Adrenal gland (tissue), 12 donors: Measurements from ENCODE around the gene RNF182. TPM values are rescaled to one million over a fixed set of nuclear protein-coding genes. Genes with fewer than 3 reads are reported as not detected.

Experiments used
- DNase-seq, 7 donors: peaks; one replicate each; pipeline ENCODE4 v3.0.0-alpha.2; 2019 to 2020
- H3K27ac ChIP-seq, 5 donors: fragments of 200-600 bp; sonication (generic) in 4 of 5; 1 replicate in 3 of 5; 2 replicates in 2 of 5; pipeline versions ENCODE4 v1.5.1 to v1.8.0; 2016 to 2020; ENCODE audit warnings: mild to moderate bottlenecking in 1 of 5
- H3K27me3 ChIP-seq: fragments of 200-600 bp; 2 replicates; pipeline ENCODE4 v1.8.0; 2021
- H3K36me3 ChIP-seq, 2 donors: fragments of 200-600 bp; replicated peaks in 1 of 2; 1 replicate in 1 of 2; 2 replicates in 1 of 2; pipeline versions ENCODE4 v1.5.1 to v1.8.0; 2018 to 2022
- H3K4me1 ChIP-seq, 2 donors: fragments of 200-600 bp; replicated peaks in 1 of 2; 1 replicate in 1 of 2; 2 replicates in 1 of 2; pipeline versions ENCODE4 v1.5.1 to v1.8.0; 2018 to 2021
- H3K4me3 ChIP-seq, 4 donors: fragments of 200-600 bp; sonication (generic) in 3 of 4; one replicate each; pipeline ENCODE4 v1.5.1; 2016 to 2018
- H3K9me3 ChIP-seq, 3 donors: fragments of 200-600 bp; sonication (generic) in 1 of 3; replicated peaks in 1 of 3; 1 replicate in 2 of 3; 2 replicates in 1 of 3; pipeline versions ENCODE4 v1.5.1 to v1.8.0; 2016 to 2021
- CTCF ChIP-seq, 6 experiments: fragments of 450-650 bp in 4 of 6; fragments of 200-600 bp in 2 of 6; sonication (generic) in 1 of 6; IDR thresholded peaks; 1 replicate in 5 of 6; 2 replicates in 1 of 6; pipeline versions ENCODE4 v1.5.1 to v1.8.0; 2016 to 2021; ENCODE audit warnings: antibody characterized with exemption in 6 of 6, mild to moderate bottlenecking in 2 of 6, moderate library complexity in 1 of 6
- POLR2A ChIP-seq, 2 donors: fragments of 450-650 bp; IDR thresholded peaks; one replicate each; pipeline ENCODE4 v1.6.1; 2017; ENCODE audit warnings: antibody characterized with exemption in 2 of 2, mild to moderate bottlenecking in 2 of 2, moderate library complexity in 1 of 2
- WGBS, 4 donors: extraction: QIAGEN DNeasy Blood & Tissue Kit in 2 of 4; methylation state at CpG; one replicate each; pipeline versions ENCODE4 v1.1.5 to v1.1.7; 2013 to 2017; 5-methylcytosine and 5-hydroxymethylcytosine counted together
- intact Hi-C, 2 donors: fragments of 100-400 bp; cut with DNase I; formaldehyde crosslinking; loops; one replicate each; pipeline versions ENCODE4 v1.14.1 to v1.15.0; 2022 to 2023
- polyA plus RNA-seq, 3 donors: library from polyadenylated mRNA; stranded (reverse); fragments of 200-250 nt in 2 of 3; fragments of 350-450 nt in 1 of 3; fragmentation: Illumina TruSeq in 1 of 3; extraction: RNeasy Lipid Tissue Mini Kit (QIAGEN cat#74804) in 1 of 3; gene quantifications; one replicate each; pipeline ENCODE4 v1.2.3, GENCODE V29; 2013 to 2014
- total RNA-seq, 9 donors: library from RNA; depleted of rRNA in 4 of 9; stranded (reverse); fragments of >200 nt in 4 of 9; fragments of 120-200 nt in 1 of 9; fragmentation: NEBNext Ultra II Directional in 1 of 9; extraction: Animal tissue kit (Norgen Biotek cat#: 25700) in 1 of 9; gene quantifications; one replicate each; pipeline versions ENCODE4 v1.1.0 to v1.2.4, GENCODE V29; 2013 to 2023
- donor health status: healthy with polysubstance abuse.
- donor health status: Bipolar disorder and iron deficiency.
- donor health status: DM: yes; HTN: yes; CAD: no.
- donor health status: DM: no; HTN: no; CAD: no.
- donor health status: DM: no; HTN: no; CAD: no.
- donor health status: DM: yes; HTN: yes; CAD: no.

RNF182 gene
- total and polyA plus RNA-seq, 12 donors = 0.03 to 2.1 (median 0.31) TPM; not detected in 2

GRCh38 chr6:14010275-14010674, 85.5 kb downstream of the RNF182 start:
- DNase-seq = no peak
- WGBS, 4 donors = 51 to 88% (median 66%) methylated on average over 3 of the region's 3 CpGs
- Histone ChIP-seq H3K27ac (no peak overlapping the region), H3K4me1 (no peaks in the 10 kb centered on the region), H3K4me3 (no peak overlapping the region), H3K27me3 (no peaks in the 10 kb centered on the region), H3K36me3 (no peaks in the 10 kb centered on the region), H3K9me3 (no peaks in the 10 kb centered on the region)
- TF ChIP-seq POLR2A (IDR thresholded peaks at IDR 0.05) (no peak), CTCF (IDR thresholded peaks at IDR 0.05) (no peak)
- intact Hi-C loops = no loop called here

- Histone ChIP-seq H3K9me3 (no peaks in the 10 kb centered on the region), H3K27ac (no peak overlapping the region), H3K4me1 (no peaks in the 10 kb centered on the region), H3K36me3 (no peaks in the 10 kb centered on the region), H3K27me3 (no peaks in the 10 kb centered on the region), H3K4me3 (no peak overlapping the region)
- no peak for DNase-seq
- 87 to 93% (median 90%) methylated on average over 5 of the region's 5 CpGs for WGBS, 4 donors
- TF ChIP-seq CTCF (IDR thresholded peaks at IDR 0.05) (no peak), POLR2A (IDR thresholded peaks at IDR 0.05) (no peak)
- intact Hi-C loops = no loop called here
Measured at GRCh38 chr6:14012313-14013030, 87.7 kb downstream of the RNF182 start.

- Histone ChIP-seq H3K9me3 (no peaks in the 10 kb centered on the region), H3K36me3 (no peaks in the 10 kb centered on the region), H3K27me3 (no peaks in the 10 kb centered on the region), H3K4me3 (no peak overlapping the region), H3K27ac (no peak overlapping the region), H3K4me1 (no peaks in the 10 kb centered on the region)
- intact Hi-C loops = no loop called here
- 70 to 88% (median 85%) methylated on average over 5 of the region's 5 CpGs for WGBS, 4 donors
- TF ChIP-seq CTCF (IDR thresholded peaks at IDR 0.05) = no peak
- TF ChIP-seq POLR2A (IDR thresholded peaks at IDR 0.05) = no peak
- no peak for DNase-seq
Measured at GRCh38 chr6:14015964-14016363, 91.2 kb downstream of the RNF182 start.

GRCh38 chr6:14016432-14016831, 91.7 kb downstream of the RNF182 start:
- no peaks in the 10 kb centered on the region for H3K4me1 ChIP-seq
- no peak overlapping the region for H3K27ac ChIP-seq
- H3K9me3 ChIP-seq = no peaks in the 10 kb centered on the region
- WGBS, 4 donors = 74 to 94% (median 86%) methylated on average over 12 of the region's 12 CpGs
- H3K4me3 ChIP-seq = no peak overlapping the region
- TF ChIP-seq CTCF (IDR thresholded peaks at IDR 0.05) (no peak), POLR2A (IDR thresholded peaks at IDR 0.05) (no peak)
- DNase-seq = no peak
- intact Hi-C loops = no loop called here
- H3K36me3 ChIP-seq = no peaks in the 10 kb centered on the region
- no peaks in the 10 kb centered on the region for H3K27me3 ChIP-seq
